Measurements from ENCODE around the gene DRD1.
"Not testable (repeated sequence)": the region's sequence is repeated elsewhere in the genome, so short reads cannot be mapped to it uniquely, and the experiment has no call there.

The DRD1 gene

GRCh38 chr5:175436359-175436758 is 7.6 kb downstream of the DRD1 start:
- Histone ChIP-seq H3K4me3 (replicated peaks; ENCODE audit: insufficient read depth, low read length) (no peak overlapping the region), H3K27ac (replicated peaks) (no peak overlapping the region), H3K27me3 (ENCODE audit: insufficient read depth, poor library complexity, severe bottlenecking) (peaks cover 24% of the 10 kb centered on the region)
- TF ChIP-seq CTCF (IDR thresholded peaks at IDR 0.05; ENCODE audit: insufficient read depth, low read length) (no peak), GABPA (IDR thresholded peaks at IDR 0.05; ENCODE audit: low read depth) (no peak), POLR2AphosphoS5 (IDR thresholded peaks at IDR 0.05; ENCODE audit: low read depth) (no peak), SPI1 (IDR thresholded peaks at IDR 0.05; ENCODE audit: borderline replicate concordance, low read depth) (no peak)
- TF ChIP-seq, protein P1, sequence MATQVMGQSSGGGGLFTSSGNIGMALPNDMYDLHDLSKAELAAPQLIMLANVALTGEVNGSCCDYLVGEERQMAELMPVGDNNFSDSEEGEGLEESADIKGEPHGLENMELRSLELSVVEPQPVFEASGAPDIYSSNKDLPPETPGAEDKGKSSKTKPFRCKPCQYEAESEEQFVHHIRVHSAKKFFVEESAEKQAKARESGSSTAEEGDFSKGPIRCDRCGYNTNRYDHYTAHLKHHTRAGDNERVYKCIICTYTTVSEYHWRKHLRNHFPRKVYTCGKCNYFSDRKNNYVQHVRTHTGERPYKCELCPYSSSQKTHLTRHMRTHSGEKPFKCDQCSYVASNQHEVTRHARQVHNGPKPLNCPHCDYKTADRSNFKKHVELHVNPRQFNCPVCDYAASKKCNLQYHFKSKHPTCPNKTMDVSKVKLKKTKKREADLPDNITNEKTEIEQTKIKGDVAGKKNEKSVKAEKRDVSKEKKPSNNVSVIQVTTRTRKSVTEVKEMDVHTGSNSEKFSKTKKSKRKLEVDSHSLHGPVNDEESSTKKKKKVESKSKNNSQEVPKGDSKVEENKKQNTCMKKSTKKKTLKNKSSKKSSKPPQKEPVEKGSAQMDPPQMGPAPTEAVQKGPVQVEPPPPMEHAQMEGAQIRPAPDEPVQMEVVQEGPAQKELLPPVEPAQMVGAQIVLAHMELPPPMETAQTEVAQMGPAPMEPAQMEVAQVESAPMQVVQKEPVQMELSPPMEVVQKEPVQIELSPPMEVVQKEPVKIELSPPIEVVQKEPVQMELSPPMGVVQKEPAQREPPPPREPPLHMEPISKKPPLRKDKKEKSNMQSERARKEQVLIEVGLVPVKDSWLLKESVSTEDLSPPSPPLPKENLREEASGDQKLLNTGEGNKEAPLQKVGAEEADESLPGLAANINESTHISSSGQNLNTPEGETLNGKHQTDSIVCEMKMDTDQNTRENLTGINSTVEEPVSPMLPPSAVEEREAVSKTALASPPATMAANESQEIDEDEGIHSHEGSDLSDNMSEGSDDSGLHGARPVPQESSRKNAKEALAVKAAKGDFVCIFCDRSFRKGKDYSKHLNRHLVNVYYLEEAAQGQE (IDR thresholded peaks at IDR 0.05; ENCODE audit: insufficient replicate concordance, low read depth), result no peak
- no peak for DNase-seq (ENCODE audit: low read depth in 1 of 2, low spot score in 1 of 2)

DNA sequence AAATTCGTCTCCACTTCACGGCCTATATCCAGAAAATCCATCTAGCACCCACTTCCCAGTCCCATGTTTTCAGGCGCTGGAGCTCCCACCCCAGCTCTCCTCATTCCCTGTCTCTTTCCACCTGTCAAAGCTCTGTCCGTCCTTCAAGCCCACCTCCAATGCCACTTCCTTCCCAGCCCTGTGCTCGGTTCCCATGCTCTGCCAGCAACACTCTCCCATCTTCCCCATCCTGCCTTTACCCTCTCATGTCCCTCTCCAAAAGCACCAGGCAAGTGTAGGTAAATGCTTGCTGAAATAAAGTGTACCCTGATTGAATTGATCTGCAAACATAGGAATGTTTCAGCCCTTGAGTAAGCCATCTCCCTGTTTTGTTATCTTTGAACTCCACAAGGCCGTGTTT is 9.2 kb downstream of the DRD1 start:
- H3K4me3 ChIP-seq (replicated peaks; ENCODE audit: insufficient read depth, low read length), result no peak overlapping the region
- no peak for TF ChIP-seq CTCF (IDR thresholded peaks at IDR 0.05; ENCODE audit: insufficient read depth, low read length)
- no peak for TF ChIP-seq SPI1 (IDR thresholded peaks at IDR 0.05; ENCODE audit: borderline replicate concordance, low read depth)
- no peak for TF ChIP-seq GABPA (IDR thresholded peaks at IDR 0.05; ENCODE audit: low read depth)
- TF ChIP-seq, protein P1 (IDR thresholded peaks at IDR 0.05; ENCODE audit: insufficient replicate concordance, low read depth), result no peak
- no peak for TF ChIP-seq POLR2AphosphoS5 (IDR thresholded peaks at IDR 0.05; ENCODE audit: low read depth)
- peaks cover 24% of the 10 kb centered on the region for H3K27me3 ChIP-seq (ENCODE audit: insufficient read depth, poor library complexity, severe bottlenecking)
- no peak for DNase-seq (ENCODE audit: low read depth in 1 of 2, low spot score in 1 of 2)
- H3K27ac ChIP-seq (replicated peaks), result no peak overlapping the region

DNA sequence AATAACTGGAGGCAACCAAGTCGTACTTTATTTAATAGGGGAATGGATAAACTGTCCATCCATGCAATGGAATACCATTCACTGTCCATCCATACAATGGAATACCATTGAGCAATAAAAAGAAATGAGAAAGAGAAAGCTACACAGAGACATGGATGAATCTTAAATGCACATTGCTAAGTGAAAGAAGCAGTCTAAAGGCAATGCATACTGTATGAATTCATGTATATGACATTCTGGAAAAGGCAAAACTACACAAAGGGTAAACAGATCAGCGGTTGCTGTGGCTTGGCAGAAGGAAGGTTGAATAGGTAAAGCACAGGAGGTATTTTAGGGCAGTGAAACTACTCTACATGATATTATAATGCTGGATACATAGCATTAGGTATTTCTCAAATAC is 16.2 kb downstream of the DRD1 start:
- TF ChIP-seq, protein P1 (IDR thresholded peaks at IDR 0.05; ENCODE audit: insufficient replicate concordance, low read depth), result no peak
- TF ChIP-seq CTCF (IDR thresholded peaks at IDR 0.05; ENCODE audit: insufficient read depth, low read length) (no peak), POLR2AphosphoS5 (IDR thresholded peaks at IDR 0.05; ENCODE audit: low read depth) (no peak), GABPA (IDR thresholded peaks at IDR 0.05; ENCODE audit: low read depth) (no peak), SPI1 (IDR thresholded peaks at IDR 0.05; ENCODE audit: borderline replicate concordance, low read depth) (no peak)
- no peak overlapping the region for H3K27ac ChIP-seq (replicated peaks)
- peaks cover 3% of the 10 kb centered on the region for H3K27me3 ChIP-seq (ENCODE audit: insufficient read depth, poor library complexity, severe bottlenecking)
- no peak overlapping the region for H3K4me3 ChIP-seq (replicated peaks; ENCODE audit: insufficient read depth, low read length)
- no peak for DNase-seq (ENCODE audit: low read depth in 1 of 2, low spot score in 1 of 2)

- not testable (repeated sequence) for H3K27me3 ChIP-seq (ENCODE audit: insufficient read depth, poor library complexity, severe bottlenecking); DNase-seq (ENCODE audit: low read depth in 1 of 2, low spot score in 1 of 2); H3K4me3 ChIP-seq (replicated peaks; ENCODE audit: insufficient read depth, low read length); H3K27ac ChIP-seq (replicated peaks)
These were observed 19.4 kb downstream of the DRD1 start for GRCh38 chr5:175424594-175424993.

Data from HL-60 (cell line).